GM15510 (cell line): ENCODE measurements around the gene DOK7.

Experiments used
- POLR2A ChIP-seq: IDR thresholded peaks from 3 replicates; pipeline ENCODE4 v1.6.1; 2011; ENCODE audit warnings: borderline replicate concordance; ENCODE audit not compliant: insufficient read length; ENCODE audit errors: extremely low read depth

DOK7 gene

GRCh38 chr4:3445829-3446545 is 17.1 kb upstream of the DOK7 start:
- no peak for TF ChIP-seq POLR2A

DNA sequence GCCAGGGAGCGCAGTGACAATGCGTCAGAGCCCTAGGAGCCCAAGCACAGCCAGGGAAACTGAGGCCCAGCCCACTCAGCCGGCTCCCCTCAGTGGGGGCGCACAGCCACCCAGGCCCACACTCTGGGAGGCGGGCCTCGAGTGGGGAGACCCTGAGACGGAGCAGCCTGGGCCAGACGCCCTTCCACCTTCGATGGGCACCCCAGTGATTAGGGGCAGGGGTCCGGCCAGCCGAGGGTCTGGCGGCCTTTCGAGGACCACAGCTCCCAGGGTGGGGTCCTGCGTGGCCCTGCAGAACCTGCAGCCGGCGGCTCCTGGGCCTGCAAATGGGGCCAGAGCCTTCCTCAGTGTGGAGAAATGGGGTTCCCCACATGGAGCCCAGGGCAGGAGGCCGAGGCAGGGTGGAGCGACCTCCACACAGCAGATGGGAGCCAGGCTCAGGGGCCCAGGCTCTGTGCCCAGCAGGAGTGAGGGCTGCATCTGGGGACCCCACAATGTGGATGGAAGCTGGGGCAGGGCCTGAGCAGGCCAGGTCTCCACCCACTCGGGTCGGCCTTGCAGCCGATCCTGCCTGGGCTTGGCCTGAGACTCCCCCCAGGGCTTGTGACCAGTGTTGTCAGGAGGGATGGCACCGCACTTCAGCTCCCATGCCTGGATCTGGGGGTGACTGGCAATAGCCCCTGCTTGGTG is 16.3 kb upstream of the DOK7 start:
- TF ChIP-seq POLR2A = no peak

- TF ChIP-seq POLR2A = no peak
These were observed 15.4 kb upstream of the DOK7 start for GRCh38 chr4:3447431-3448395.

DNA sequence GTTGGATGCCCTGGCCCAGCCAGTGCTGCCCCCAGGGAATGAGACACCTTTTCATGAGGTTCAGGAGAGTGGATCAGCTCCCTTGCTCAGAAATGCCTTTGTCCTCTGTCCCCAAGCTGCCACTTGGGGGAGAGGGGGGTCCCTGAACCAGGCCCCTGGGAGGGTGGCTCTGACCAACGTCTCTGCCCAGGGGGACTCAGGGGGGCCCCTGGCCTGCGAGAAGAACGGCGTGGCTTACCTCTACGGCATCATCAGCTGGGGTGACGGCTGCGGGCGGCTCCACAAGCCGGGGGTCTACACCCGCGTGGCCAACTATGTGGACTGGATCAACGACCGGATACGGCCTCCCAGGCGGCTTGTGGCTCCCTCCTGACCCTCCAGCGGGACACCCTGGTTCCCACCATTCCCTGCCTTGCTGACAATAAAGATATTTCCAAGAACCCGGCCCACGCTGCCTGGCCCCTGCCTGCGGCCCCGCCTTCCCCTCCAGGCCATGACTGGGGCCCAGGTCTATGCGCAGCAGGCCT is 14.0 kb upstream of the DOK7 start:
- TF ChIP-seq POLR2A = no peak

DNA sequence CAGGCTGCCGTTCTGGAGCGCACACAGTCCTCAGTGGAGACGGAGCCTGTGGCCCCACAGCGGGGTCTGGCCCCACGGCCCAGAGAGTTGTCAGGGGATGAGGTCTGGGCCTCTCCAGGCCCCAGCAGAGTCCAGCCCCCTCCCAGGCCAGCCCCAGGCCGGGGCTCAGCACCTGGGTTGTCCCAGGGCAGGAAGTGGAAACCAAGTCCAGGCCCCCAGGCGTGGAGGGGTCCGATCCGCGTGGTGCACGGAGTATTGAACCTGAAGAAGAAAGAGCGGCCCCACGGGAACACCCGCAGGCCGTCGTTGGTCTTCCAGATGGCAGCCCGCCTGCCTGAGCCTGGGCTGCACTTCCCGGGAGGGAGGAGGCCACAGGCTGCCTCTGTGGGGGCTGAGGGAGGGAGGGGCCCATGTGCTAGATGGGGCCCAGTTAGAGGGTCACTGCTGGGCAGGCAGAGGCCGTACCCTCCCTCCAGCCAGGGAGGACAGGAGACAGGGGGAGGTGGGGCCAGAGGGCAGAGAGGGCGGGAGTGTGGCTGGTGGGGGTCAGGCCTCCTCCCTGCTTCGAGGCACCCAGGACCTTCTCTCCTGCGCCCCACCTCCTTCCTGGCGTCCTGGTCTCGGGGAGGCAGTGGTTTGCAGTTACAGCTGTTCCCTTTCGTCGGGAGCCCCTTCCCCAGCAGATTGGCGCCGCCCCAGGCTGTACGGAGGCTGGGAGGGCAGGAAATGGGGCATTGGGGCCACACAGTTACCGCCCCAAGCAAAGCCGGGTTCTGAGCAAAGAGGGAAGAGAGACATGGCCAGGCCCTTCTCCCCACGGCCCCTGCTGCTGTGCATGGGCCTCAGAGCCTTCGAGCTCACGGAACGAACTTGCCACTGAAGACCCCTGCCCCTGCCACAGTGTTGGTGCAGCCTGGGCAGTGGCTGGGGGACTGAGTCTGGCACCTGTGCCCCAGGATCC is 13.3 kb upstream of the DOK7 start:
- TF ChIP-seq POLR2A = no peak

- TF ChIP-seq POLR2A = no peak
These were observed 12.5 kb upstream of the DOK7 start for GRCh38 chr4:3450643-3451042.

- TF ChIP-seq POLR2A = no peak
These were observed 11.2 kb upstream of the DOK7 start for GRCh38 chr4:3451956-3452355.

DNA sequence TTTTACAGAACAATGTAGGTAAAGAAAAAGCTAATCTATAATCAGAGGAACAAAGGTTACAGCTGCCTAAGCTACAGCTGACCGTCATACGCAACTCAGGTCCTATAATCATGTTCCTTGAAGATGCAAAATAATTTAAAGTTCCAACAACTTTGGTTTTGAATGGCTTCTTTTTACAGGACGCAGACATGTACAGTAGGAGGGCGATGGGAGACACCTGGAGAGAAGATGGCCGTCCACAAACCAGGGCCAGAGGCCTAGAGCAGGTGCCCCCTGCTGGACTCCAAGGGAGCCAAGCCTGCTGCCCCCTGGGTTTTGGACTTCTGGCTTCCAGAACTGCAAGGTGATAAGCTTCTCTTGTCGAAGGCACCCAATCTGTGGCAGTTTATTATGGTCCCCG is 10.7 kb upstream of the DOK7 start:
- no peak for TF ChIP-seq POLR2A

- TF ChIP-seq POLR2A = no peak
These were observed 4.7 kb upstream of the DOK7 start for GRCh38 chr4:3458371-3458770.

DNA sequence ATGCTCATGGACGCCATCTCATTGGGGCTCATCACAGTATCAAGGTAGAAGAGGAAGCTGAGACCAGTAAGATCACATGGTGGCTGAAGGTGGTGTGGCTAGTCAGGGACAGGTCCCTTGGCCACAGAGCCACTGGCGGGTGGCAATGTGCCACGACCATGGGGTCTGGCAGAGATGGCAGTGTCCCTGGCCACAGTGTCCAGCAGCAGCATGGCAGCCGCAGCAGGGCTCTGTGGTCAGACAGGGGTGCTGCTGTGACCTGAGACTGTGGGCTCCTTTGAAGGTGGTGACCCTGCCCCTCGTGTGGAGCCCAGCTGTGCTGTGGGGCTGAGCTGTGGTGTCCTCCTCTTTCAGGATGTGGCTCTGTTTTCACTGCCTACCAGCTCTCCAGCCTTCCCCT is 2.2 kb upstream of the DOK7 start:
- no peak for TF ChIP-seq POLR2A

- TF ChIP-seq POLR2A = no peak
These were observed 1.4 kb upstream of the DOK7 start for GRCh38 chr4:3461515-3462291.

DNA sequence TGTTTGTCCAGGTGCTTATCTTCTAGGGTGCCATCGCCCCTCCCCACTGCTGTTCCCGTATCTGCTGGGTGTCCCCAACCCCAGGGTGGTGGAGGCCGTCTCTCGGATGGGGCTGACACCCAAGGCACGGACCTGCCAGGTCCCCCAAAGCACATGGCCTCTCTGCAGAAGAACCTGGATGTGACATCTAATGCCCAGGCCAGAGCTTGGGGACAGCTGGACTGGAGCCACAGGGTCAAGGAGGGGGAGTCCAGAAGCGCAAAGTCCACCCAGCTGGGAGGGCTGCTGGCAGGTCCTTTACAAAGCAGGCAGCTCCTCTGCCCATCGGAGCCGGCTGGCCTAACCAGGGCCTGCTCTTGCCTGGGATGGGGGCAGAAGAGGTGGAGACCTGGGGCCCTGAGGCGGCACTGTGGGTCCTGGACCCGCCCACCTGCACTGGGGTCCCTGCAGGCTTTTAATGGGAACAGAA is 751 bp upstream of the DOK7 start:
- no peak for TF ChIP-seq POLR2A
